Measurements from ENCODE around the gene CEP70.
"Not testable (repeated sequence)": the region's sequence is repeated elsewhere in the genome, so short reads cannot be mapped to it uniquely, and the experiment has no call there.

The CEP70 gene

GRCh38 chr3:138471481-138471880 lies 122.6 kb downstream of the CEP70 start:
- DNase-seq (ENCODE audit: low read depth in 3 of 3): no peak

GRCh38 chr3:138470687-138471086 lies 123.4 kb downstream of the CEP70 start:
- DNase-seq (ENCODE audit: low read depth in 3 of 3): no peak

GRCh38 chr3:138469874-138470273 lies 124.2 kb downstream of the CEP70 start:
- no peak for DNase-seq (ENCODE audit: low read depth in 3 of 3)

- DNase-seq (ENCODE audit: low read depth in 3 of 3): no peak
Measured at GRCh38 chr3:138468886-138469285, 125.2 kb downstream of the CEP70 start.

- DNase-seq (ENCODE audit: low read depth in 3 of 3): no peak
Measured at GRCh38 chr3:138468451-138468850, 125.6 kb downstream of the CEP70 start.

GRCh38 chr3:138467931-138468330 lies 126.1 kb downstream of the CEP70 start:
- DNase-seq (ENCODE audit: low read depth in 3 of 3): no peak

GRCh38 chr3:138465925-138466324 lies 128.1 kb downstream of the CEP70 start:
- no peak for DNase-seq (ENCODE audit: low read depth in 3 of 3)

GRCh38 chr3:138465451-138465850 lies 128.6 kb downstream of the CEP70 start:
- DNase-seq (ENCODE audit: low read depth in 3 of 3): no peak

- DNase-seq (ENCODE audit: low read depth in 3 of 3): no peak
Measured at GRCh38 chr3:138464491-138464860, 129.6 kb downstream of the CEP70 start.

GRCh38 chr3:138463724-138464490 lies 130.2 kb downstream of the CEP70 start:
- DNase-seq (ENCODE audit: low read depth in 3 of 3): no peak

GRCh38 chr3:138461896-138462295 lies 132.2 kb downstream of the CEP70 start:
- DNase-seq (ENCODE audit: low read depth in 3 of 3): no peak

GRCh38 chr3:138461246-138461645 lies 132.8 kb downstream of the CEP70 start:
- no peak for DNase-seq (ENCODE audit: low read depth in 3 of 3)

GRCh38 chr3:138460536-138461205 lies 133.4 kb downstream of the CEP70 start:
- no peak for DNase-seq (ENCODE audit: low read depth in 3 of 3)

- DNase-seq (ENCODE audit: low read depth in 3 of 3): no peak
Measured at GRCh38 chr3:138459619-138460535, 134.2 kb downstream of the CEP70 start.

GRCh38 chr3:138458774-138459499 lies 135.1 kb downstream of the CEP70 start:
- DNase-seq (ENCODE audit: low read depth in 3 of 3): no peak

GRCh38 chr3:138457863-138458735 lies 136.0 kb downstream of the CEP70 start:
- no peak for DNase-seq (ENCODE audit: low read depth in 3 of 3)

GRCh38 chr3:138456961-138457862 lies 136.8 kb downstream of the CEP70 start:
- DNase-seq (ENCODE audit: low read depth in 3 of 3): no peak

GRCh38 chr3:138455801-138456716 lies 138.0 kb downstream of the CEP70 start:
- DNase-seq (ENCODE audit: low read depth in 3 of 3): no peak

- DNase-seq (ENCODE audit: low read depth in 3 of 3): not testable (repeated sequence)
Measured at GRCh38 chr3:138453940-138454339, 140.1 kb downstream of the CEP70 start.

Measured in stimulated activated CD4-positive, alpha-beta T cell treated with anti-CD3 and anti-CD28 coated beads, TNF-alpha, amount 100 ng/mL, for 48 hours (primary cell).